HG03175 (cell line): ENCODE results near the gene PLET1.

ENCODE experiments used
- ATAC-seq: cut with Tn5 transposase; IDR thresholded peaks from one replicate; pipeline ENCODE4 v1.9.1; 2021; ENCODE audit warnings: mild to moderate bottlenecking, moderate library complexity; ENCODE audit not compliant: unreplicated experiment

PLET1 gene

DNA sequence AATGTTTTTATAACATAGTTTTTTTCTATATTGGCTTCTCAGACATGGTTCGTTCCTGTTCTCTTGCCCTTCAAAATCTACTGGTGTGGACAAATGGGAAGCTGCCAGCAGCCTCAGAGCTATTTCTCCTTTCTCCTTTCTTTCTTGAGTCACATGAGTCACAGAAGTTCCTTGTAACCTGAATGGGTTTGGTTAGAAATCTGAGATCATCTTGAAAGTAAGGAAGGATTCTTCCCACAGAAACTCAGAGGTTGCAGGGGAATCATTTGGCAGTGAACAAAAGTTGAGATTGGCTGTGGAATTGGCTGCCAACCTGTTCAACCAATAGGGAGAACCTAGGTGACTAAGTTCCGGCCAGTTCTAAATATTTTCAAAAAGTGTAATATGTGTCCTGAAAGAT lies 12.5 kb downstream of the PLET1 start:
- no peak for ATAC-seq

DNA sequence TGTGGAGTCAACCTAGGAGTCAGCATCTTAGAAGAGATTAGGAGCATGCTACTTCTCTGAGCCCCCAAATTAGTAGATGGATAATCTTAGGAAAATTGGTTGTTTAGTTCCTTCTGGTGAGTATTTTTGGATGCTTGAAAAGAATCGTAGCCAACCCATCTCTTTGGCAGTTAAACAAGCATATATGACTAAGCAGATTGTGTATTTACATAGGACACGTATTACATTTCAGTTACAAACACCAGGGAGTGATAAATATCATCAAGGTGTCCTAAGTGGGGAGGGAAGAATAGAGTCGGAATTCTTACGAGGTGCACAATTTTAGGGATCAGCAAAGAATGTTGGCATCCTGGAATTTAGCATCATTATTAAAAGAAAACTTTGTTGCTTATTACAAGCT lies 13.5 kb downstream of the PLET1 start:
- no peak for ATAC-seq

DNA sequence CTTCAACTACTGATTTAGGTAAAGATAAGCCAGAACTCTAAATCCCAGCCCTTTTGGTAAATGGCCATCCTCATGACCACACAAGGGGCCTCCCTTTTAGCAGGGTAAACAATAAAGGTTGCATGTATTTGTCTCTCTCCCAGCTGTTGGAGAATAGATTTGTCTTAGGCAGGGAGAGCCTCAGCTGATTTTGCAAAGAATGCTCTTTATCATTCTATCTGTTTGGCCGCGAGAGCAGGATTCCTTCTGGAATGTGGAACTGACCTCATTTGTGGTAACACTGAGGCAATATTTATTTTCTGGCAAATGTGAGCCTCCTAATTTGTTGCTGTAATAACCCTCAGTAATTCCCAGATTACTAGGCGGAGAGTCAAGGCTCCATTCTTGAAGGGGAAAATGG lies 19.2 kb downstream of the PLET1 start:
- no peak for ATAC-seq

DNA sequence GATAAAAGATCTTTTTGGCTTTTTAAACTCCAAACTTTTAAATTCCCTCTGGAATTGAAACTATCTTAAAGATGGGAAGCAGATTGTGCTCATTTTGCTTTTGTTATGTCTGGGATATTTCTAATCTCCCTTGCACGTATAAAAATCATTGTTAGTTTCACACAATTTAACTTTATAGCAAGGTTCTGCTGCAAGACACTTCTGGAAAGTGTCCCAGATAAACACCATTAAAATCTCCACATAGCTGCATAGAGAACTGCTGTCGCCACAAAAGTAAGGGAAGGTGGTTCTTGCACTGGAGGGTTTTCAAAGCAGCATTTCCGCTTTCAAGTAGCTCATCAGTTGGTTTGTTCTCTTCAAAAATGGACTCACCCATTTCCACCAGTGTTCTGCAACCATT lies 22.6 kb downstream of the PLET1 start:
- no peak for ATAC-seq

DNA sequence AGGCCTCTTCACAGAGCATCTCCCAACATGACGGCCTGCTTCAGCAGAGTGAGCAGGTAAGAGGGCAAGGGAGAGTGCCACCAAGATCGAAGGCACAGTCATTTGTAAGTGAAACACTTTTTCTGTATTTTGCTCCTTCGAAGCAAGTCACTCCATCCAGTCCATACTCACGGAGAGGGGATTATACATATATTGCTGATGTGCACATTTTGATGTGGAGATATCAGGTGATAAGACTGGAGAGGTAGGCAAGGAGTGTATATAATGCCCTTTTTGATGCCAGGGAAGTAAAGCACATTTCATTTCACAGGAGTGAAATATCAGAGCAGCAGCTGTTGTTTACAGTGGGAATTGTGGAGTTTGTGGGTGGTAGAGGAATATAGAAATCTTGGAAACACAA lies 23.2 kb downstream of the PLET1 start:
- ATAC-seq: no peak

DNA sequence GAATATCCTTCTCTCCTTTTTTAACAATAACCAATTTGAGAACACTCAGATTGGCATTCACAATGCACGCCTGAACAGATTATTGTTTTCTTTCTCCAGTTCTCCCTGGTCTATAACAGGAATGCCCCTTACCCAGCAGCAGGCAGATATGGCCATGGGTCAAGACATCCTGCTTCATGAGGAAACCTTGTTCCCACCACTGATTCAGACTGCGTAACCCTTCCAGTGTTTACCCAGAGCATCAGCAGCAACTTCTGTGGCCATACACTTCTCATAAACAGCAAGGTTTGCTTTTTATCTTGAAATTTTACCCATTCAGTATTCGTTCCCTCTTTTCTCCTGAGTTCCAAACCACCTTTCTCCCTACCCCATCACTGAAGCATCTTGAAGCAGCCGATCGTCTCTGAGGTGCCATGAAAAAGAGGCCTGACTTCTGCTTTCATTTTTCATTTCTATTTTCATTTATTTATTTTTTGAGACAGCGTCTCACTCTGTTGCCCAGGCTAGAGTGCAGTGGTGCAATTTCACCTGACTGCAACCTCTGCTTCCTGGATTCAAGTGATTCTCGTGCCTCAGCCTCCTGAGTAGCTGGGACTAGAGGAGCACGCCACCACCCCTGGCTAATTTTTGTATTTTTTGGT lies 24.8 kb downstream of the PLET1 start:
- ATAC-seq: no peak

DNA sequence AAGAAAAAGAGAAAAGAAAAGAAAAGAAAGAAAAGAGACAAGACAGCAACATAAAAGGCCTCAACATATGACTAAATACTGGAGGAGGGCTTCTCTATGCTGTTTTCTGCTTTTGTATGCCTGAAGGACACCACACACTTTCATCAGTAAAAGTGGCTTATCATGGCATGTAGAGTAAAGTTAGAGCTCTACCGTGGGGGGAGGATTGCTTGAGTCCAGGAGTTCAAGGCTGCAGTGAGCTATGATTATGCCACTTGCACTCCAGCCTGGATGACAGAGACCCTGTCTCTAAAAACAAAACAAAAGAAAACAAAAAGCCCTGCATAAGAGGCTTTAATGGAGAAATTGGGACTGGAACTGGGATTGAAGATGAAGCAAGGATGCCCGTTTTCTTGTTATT lies 28.7 kb downstream of the PLET1 start:
- ATAC-seq: no peak

DNA sequence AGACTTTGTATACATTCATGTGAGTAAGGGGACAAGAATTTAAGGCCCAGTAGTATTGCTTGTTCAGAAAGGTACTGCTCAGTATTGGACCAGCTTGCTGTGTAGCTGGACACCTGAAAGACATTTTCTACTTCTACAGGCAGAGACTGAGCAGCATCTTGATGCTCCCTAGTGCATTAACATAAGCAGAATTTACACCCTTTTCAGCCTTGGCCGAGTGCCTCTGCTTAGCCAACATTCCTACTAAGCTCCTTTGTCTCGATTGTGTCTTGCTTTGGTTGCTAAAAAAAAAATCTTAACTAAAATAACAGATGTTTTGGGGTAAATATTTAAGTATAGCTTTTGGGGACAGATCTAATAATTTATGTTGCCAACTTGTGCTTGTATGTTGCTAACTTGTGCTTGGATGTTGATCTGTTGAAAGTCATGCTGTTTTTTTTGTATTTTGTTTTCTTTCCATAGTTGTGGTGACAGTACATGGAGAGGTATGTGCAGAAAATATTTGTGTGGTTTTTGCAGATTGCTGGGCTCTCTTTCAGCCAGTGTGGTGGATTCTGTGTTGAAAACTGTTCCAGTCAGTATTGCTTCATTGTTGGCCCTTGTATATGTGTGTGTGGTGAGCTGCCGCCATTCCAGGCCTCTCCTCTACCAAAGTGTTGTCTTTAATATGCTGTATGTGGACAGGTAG lies 30.8 kb downstream of the PLET1 start:
- no peak for ATAC-seq

DNA sequence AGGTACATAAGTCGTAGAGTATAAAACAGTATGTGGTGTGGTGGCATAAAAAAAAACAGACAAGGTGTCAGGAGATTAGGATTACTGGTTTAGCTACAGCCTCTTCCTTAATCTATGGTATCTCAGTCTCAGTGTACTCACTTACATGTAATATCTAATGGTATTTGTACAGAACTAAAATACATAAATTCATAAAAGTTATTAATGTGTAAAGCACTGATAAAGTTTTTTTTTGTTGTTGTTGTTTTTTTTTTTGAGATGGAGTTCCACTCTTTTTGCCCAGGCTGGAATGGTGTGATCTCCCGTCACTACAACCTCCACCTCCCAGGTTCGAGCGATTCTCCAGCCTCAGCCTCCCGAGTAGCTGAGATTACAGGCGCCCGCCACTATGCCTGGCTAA lies 31.5 kb downstream of the PLET1 start:
- no peak for ATAC-seq

DNA sequence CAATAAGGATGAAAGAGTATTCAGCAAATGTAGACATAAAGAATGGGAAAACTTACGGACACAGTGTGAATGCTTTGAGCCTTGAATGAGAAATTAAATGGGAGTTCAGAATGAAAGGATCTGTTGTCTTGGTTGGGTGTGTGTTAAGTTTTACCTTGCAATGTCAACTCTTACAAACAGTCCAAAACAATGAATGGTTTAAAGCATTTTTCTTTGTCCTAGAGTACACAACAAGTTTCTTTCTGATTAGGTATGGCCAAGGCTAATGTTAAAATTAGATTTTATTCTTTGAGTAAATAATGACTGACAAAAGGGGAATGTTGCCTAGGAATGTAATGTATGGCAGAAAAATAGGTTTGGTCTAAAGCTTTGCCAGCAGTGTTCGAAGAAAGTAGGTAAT lies 32.0 kb downstream of the PLET1 start:
- no peak for ATAC-seq

DNA sequence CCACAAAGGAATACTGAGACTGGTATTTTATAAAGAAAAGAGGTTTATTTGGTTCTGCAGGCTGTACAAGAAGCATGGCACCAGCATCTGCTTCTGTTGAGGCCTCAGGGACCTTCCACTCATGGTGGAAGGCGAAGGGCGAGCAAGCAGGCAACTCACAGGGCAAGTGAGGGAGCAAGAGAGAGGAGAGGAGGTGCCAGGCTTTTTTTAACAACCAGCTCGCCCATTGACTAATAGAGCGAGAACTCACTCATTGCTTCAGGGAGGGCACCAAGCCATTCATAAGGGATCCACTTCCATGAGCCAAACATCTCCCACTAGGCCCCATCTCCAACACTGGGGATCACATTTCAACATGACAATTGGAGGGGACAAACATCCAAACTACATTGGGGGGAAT lies 33.2 kb downstream of the PLET1 start:
- ATAC-seq: no peak

DNA sequence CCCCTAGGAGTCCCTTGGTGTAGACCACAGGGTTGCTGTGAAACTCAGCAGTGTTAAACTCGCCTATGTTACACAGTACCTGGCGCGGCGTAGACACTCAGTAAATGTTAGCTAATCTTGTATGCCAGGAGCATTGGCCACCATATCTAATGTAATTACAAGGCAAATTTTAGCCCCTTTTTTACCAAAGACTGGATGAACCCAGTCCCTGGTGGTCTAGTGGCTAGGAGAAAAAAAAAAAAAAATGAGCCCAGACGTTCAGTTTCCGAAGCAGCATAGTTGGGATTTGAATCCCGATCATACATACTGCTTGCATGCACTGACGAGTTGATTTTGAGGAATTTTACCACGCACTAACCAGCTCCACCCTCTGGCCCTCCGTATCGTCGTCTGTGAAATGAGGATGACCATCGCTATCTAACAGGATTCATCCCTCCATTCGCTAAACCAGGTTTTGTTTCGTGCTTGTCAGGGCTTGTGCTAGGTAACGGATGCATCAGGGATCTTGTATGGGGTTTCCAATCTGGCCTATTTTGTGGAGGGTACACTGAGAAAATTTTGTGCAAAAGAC lies 33.7 kb downstream of the PLET1 start:
- ATAC-seq: peak; percentile 47

DNA sequence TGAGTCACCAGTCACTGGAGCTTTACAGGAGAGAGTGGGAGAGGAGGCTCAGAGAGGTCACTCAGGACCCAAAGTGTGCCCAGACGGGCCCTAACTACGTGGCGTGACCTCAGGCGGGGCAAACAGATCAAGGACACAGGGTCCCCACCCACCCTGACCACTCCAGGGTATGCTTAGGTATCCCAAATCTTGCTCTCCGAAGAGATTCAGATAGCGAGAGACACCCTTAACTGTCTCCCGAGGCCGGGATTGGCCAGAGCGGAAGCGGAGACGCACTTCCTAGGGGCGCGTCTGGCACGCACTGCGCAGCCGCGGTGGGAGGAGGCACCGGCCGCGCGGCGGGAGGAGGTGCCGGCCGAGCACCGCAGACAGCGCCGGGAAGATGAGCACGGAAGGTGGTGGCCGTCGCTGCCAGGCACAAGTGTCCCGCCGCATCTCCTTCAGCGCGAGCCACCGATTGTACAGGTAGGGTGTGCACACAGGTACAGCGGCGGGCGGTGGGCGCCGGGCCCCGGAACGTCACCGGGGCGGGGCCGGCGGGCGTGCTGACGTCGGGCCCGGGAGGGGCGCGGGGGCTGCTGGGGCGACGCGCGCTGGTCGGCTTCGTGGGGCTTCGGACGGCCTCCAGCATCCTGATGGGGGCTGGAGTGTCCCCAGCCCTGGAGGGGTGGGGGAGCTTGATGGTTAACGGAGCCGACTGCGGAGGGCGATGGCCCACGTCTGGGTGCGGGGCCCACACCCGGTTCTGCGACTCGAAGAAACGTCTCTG lies 34.4 kb downstream of the PLET1 start, which contains the start of gene PTS:
TSS of gene PTS (plus strand) at position 367 of the 769 bp plus-strand sequence. CDS start at position 383, 16 bp downstream.
- ATAC-seq: peak; percentile 97

DNA sequence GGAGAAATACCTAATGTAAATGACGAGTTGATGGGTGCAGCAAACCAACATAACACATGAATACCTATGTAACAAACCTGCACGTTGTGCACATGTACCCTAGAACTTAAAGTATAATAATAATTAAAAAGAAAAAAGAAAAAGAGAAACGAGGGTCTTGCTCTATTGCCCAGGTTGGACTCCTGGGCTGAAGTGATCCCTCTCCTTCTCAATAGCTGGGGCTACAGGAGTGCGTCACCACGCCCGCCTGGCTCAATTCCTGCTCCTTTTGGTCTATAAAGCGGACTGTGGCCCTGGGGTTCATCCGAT lies 35.0 kb downstream of the PLET1 start:
- no peak for ATAC-seq

DNA sequence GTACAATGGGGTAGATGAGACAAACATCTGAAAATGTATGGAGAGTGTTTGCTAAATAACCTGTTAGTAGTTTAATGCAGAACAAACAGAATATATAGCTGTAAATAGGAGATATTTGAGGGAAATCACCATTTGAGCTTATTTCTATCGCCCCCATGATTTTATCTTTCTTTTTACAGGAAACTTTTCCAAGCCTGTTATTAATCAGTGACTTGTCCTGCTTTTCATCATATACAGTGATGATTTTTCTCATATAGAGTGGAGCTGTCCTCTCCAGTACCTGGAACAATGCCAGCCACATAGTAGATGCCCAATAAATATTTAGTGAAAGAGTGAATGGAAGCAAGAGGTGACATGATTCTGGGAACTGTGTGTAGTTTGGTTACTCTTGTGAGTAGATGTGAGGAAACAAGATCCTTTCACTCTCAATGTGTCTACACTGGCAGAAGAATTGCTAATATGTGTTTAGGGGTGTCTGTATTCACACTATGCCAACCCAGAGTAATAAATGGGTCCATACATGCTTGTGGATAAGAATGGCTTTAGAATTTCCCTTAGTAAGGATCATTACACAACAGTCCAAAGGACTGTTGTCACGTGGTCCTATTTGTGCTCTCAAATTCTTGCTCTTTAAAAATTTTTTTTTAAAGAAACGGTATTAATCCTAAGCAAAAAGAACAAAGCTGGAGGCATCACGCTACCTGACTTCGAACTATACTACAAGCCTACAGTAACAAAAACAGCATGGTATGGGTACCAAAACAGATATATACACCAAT lies 36.7 kb downstream of the PLET1 start:
- no peak for ATAC-seq

DNA sequence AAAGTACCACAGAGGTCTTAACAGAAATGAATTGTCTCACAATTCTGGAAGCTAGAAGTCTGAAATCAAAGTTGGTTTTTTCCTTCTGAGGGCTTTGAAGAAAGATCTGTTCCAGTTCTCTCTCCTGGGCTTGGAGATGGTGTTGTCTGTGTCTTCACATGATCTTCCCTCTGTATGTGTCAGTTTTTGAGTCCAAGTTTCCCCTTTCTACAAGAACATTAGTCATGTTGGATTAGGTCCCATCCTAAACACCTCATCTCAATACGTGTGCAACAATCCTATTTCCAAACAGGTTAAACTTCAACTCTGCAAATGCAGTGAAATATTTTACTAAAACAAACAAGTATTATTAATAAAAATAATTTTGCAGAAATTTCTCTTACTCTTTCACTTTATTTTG lies 37.5 kb downstream of the PLET1 start:
- ATAC-seq: no peak

DNA sequence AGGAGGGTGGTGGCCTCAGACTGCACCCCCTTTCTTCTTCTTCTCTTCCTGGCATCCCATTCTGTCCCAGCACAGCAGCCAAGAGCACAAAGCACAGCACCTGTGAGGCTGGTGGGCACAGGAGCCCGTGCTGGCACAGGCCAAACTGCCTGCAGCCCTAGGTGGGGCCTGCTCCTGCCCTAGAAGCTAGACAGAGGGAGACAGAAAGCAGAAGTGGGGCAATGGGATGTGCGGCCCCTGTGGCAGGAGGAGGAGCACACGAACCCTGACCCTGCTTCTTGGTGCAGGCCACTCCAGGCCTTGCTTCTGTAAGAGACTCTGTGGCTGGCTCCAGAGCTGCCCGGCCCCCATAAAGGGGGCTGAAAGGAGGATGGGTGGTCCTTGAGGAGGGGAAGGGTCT lies 38.4 kb downstream of the PLET1 start:
- no peak for ATAC-seq

DNA sequence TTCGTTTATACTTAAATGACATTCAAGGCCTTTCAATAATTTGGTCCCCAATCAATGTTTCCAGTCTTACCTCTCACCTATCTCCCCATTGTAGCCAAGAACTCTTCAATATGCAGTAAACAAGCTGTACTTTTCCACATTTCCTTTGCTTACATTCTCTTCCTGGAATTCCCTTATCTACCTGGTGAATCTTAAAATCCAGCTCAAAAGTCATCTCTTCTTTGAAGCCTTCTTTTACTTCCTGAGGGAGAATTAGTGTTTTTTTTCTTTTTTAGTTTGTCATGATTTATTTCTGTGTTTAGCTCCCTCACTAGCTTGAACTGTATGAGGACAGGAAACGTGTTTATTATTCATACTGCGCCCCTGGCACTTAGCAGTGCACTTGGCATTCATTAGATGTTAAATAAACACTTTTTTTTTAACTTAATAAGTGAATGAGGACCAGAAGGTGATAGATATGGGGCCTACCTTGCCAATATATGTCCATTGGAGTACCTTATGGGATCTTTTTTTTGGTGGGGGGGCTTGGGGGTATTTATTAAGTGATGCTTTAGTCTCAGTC lies 39.3 kb downstream of the PLET1 start:
- ATAC-seq: no peak

DNA sequence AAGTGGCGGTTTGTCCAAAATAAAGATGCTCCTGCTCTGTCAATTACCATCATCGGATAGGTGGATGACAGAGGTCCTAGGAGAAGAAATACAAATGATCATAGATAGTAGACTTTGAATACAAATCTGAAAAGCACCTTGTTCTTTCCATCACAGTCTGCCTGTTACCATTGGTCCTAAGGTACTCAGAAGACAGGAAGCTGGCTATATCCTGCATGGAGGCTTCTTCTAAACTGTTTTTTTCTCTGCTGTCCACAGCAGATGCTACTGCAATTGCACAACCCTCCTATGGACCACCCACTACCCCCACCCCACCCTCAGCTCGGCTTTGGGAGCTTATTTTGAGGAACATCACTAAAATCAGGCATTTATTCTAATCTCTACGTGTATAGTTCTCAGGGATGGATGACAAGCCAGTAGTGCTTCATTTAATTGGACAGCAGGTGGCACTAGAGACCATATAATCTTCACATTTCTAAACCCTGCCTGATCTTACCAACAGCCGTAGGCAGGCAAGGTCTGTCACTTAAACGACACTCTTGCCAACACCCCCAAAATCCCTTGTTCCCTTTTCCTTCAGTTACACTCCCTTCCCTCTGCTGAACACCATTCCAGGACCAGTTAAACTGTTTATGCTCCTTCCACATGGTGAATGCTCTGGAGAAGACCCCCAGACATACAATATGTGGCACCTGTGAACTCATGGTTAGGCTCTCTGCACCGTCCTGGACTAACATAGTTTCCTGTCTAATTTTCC lies 41.0 kb downstream of the PLET1 start:
- ATAC-seq: peak; percentile 99

DNA sequence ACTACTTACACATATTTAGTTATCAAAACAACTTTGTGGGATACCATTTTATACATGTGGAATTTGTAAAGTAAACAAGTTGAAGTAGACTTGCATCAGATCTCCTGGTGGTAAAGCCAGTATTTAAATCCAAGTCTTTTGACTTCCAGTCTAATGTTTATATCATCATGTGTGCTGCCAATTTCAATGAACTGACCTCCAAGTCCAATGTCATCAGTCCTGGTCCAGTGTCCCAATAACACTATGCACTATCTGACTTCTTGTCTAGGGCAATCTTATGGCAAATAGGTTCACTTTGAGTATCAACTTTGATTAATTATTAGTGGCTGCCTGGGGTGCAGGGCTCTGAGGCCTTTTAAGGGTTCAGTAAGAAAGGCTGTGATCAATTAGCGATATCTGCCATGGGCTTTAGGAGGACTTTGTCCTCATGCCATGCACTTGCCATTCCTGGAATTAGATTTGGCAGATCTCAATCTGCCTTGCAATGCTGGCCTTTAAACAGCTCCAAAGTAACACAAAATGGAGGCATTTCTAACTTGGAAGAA lies 44.0 kb downstream of the PLET1 start:
- ATAC-seq: no peak
